IPS DF 4.7 (cell line): ENCODE data around the gene COL28A1.

Source experiments
- DNase-seq: peaks from one replicate; pipeline ENCODE4 v3.0.0-alpha.2; 2013; ENCODE audit warnings: low spot score; ENCODE audit errors: extremely low read depth

COL28A1 gene

GRCh38 chr7:7535691-7536090, at the start of gene COL28A1:
COL28A1 (minus strand) TSS chr7:7535873; CDS start chr7:7532875, 2,998 bp downstream.
- DNase-seq = no peak

GRCh38 chr7:7584653-7585052, 49.0 kb upstream of the COL28A1 start:
- no peak for DNase-seq

GRCh38 chr7:7583731-7584130, 48.1 kb upstream of the COL28A1 start:
- DNase-seq = no peak

GRCh38 chr7:7582596-7582995, 46.9 kb upstream of the COL28A1 start:
- no peak for DNase-seq

- DNase-seq = no peak
These were observed 46.0 kb upstream of the COL28A1 start for GRCh38 chr7:7581531-7582179.

- DNase-seq = no peak
These were observed 44.0 kb upstream of the COL28A1 start for GRCh38 chr7:7579638-7580037.

- DNase-seq = no peak
These were observed 42.2 kb upstream of the COL28A1 start for GRCh38 chr7:7577888-7578287.

GRCh38 chr7:7576344-7576743, 40.7 kb upstream of the COL28A1 start:
- DNase-seq = no peak

- DNase-seq = no peak
These were observed 38.0 kb upstream of the COL28A1 start for GRCh38 chr7:7573701-7574100.

- DNase-seq = no peak
These were observed 34.9 kb upstream of the COL28A1 start for GRCh38 chr7:7570584-7570983.

- DNase-seq = no peak
These were observed 33.9 kb upstream of the COL28A1 start for GRCh38 chr7:7569615-7570014.

GRCh38 chr7:7569081-7569527, 33.4 kb upstream of the COL28A1 start:
- no peak for DNase-seq

GRCh38 chr7:7568553-7568952, 32.9 kb upstream of the COL28A1 start:
- no peak for DNase-seq

- DNase-seq = no peak
These were observed 32.3 kb upstream of the COL28A1 start for GRCh38 chr7:7567898-7568531.

GRCh38 chr7:7566651-7567611, 31.3 kb upstream of the COL28A1 start, which contains the start of gene MIOS:
MIOS (plus strand) TSS chr7:7566884; CDS start chr7:7572476, 5,592 bp downstream.
- no peak for DNase-seq

GRCh38 chr7:7565746-7566650, 30.3 kb upstream of the COL28A1 start:
- no peak for DNase-seq

GRCh38 chr7:7565018-7565680, 29.5 kb upstream of the COL28A1 start:
- no peak for DNase-seq

- no peak for DNase-seq
These were observed 28.7 kb upstream of the COL28A1 start for GRCh38 chr7:7564323-7564780.

GRCh38 chr7:7563813-7564212, 28.1 kb upstream of the COL28A1 start:
- DNase-seq = no peak

- DNase-seq = no peak
These were observed 27.6 kb upstream of the COL28A1 start for GRCh38 chr7:7563269-7563668.
